Neural cell (in vitro differentiated cells): ENCODE data around the gene EIF1AD. TPM values are rescaled to one million over a fixed set of nuclear protein-coding genes. Genes with fewer than 3 reads are reported as not detected.
A peak's percentile ranks its signal among the peaks of the same experiment; 100 is the strongest.

Experiments
- H2AFZ ChIP-seq: fragments of 200-600, 300-800 bp; sonication (generic), shearing (Covaris generic); 2 replicates; pipeline ENCODE4 v1.6.0; 2014; ENCODE audit warnings: low read depth, mild to moderate bottlenecking, antibody characterized with exemption, low read length, moderate library complexity
- H3F3A ChIP-seq: fragments of 200-600 bp; shearing (Covaris generic); 2 replicates; pipeline ENCODE4 v1.6.1; 2016; ENCODE audit warnings: mild to moderate bottlenecking, moderate library complexity, mixed read lengths, antibody characterized with exemption, low read length; ENCODE audit not compliant: insufficient read depth, poor library complexity, severe bottlenecking
- H3K27ac ChIP-seq: fragments of 200-600, 300-800 bp; sonication (generic), shearing (Covaris generic); 2 replicates; pipeline ENCODE4 v1.5.1; 2014; ENCODE audit warnings: mild to moderate bottlenecking, low read length, moderate library complexity
- H3K27me3 ChIP-seq: fragments of 300-800, 200-600 bp; sonication (generic), shearing (Covaris generic); 2 replicates; pipeline ENCODE4 v1.6.0; 2014; ENCODE audit warnings: mild to moderate bottlenecking, low read depth, low read length, moderate library complexity; ENCODE audit not compliant: insufficient read depth
- H3K36me3 ChIP-seq: fragments of 300-800, 200-600 bp; sonication (generic), shearing (Covaris generic); 2 replicates; pipeline ENCODE4 v1.5.1; 2014; ENCODE audit warnings: mild to moderate bottlenecking, antibody characterized with exemption, low read length, moderate library complexity; ENCODE audit not compliant: insufficient read depth
- H3K4me2 ChIP-seq: fragments of 300-800, 200-600 bp; sonication (generic), shearing (Covaris generic); 2 replicates; pipeline ENCODE4 v1.6.0; 2014; ENCODE audit warnings: mild to moderate bottlenecking, low read length
- H3K4me3 ChIP-seq: fragments of 300-800, 200-600 bp; sonication (generic), shearing (Covaris generic); 2 replicates; pipeline ENCODE4 v1.5.1; 2014; ENCODE audit warnings: mild to moderate bottlenecking, low read length, moderate library complexity
- H3K79me2 ChIP-seq: fragments of 200-600 bp; shearing (Covaris generic); replicated peaks from 2 replicates; pipeline ENCODE4 v1.6.0; 2014; ENCODE audit warnings: mild to moderate bottlenecking, low read length, moderate library complexity; ENCODE audit not compliant: insufficient read depth
- H3K9ac ChIP-seq: fragments of 300-800, 200-600 bp; sonication (generic), shearing (Covaris generic); 2 replicates; pipeline ENCODE4 v1.6.1; 2016; ENCODE audit warnings: mild to moderate bottlenecking, low read length, mixed read lengths
- H3K9me2 ChIP-seq: fragments of 200-600 bp; shearing (Covaris generic); 2 replicates; pipeline ENCODE4 v1.6.1; 2016; ENCODE audit warnings: mild to moderate bottlenecking, low read length, mixed read lengths; ENCODE audit not compliant: insufficient read depth
- H3K9me3 ChIP-seq: fragments of 200-600, 300-800 bp; sonication (generic), shearing (Covaris generic); 2 replicates; pipeline ENCODE4 v1.6.1; 2016; ENCODE audit warnings: mild to moderate bottlenecking, mixed run types, low read length, moderate library complexity, mixed read lengths
- H4K20me1 ChIP-seq: fragments of 200-600 bp; shearing (Covaris generic); 2 replicates; pipeline ENCODE4 v1.6.1; 2016; ENCODE audit warnings: mild to moderate bottlenecking, mixed run types; ENCODE audit not compliant: insufficient read depth
- EP300 ChIP-seq: fragments of 450-650 bp; conservative IDR thresholded peaks from 2 replicates; pipeline ENCODE4 v1.6.1; 2014; ENCODE audit warnings: antibody characterized with exemption, mild to moderate bottlenecking, moderate library complexity; ENCODE audit not compliant: poor library complexity, severe bottlenecking
- EZH2 ChIP-seq: fragments of 200-600, 300-800 bp; shearing (Covaris generic), sonication (generic); IDR thresholded peaks from 2 replicates; pipeline ENCODE4 v1.6.1; 2014; ENCODE audit warnings: antibody characterized with exemption, low read length, borderline replicate concordance, mild to moderate bottlenecking; ENCODE audit not compliant: insufficient read depth, poor library complexity, severe bottlenecking
- MXI1 ChIP-seq: fragments of 450-650 bp; conservative IDR thresholded peaks from 2 replicates; pipeline ENCODE4 v1.6.1; 2014; ENCODE audit warnings: antibody characterized with exemption, mild to moderate bottlenecking; ENCODE audit not compliant: poor library complexity, severe bottlenecking
- POLR2AphosphoS5 ChIP-seq: IDR thresholded peaks from 2 replicates; pipeline ENCODE4 v1.6.1; 2012
- RAD21 ChIP-seq: fragments of 450-650 bp; conservative IDR thresholded peaks from 2 replicates; pipeline ENCODE4 v1.6.1; 2014; ENCODE audit warnings: antibody characterized with exemption, mild to moderate bottlenecking, moderate library complexity
- SMC3 ChIP-seq: fragments of 450-650 bp; conservative IDR thresholded peaks from 2 replicates; pipeline ENCODE4 v1.6.1; 2014; ENCODE audit warnings: antibody characterized with exemption, mild to moderate bottlenecking, moderate library complexity; ENCODE audit not compliant: poor library complexity
- TAF1 ChIP-seq: IDR thresholded peaks from 2 replicates; pipeline ENCODE4 v1.6.1; 2012; ENCODE audit warnings: low read depth
- polyA plus RNA-seq: library from polyadenylated mRNA; depleted of rRNA; stranded (reverse); fragments of >200 nt; gene quantifications from 2 replicates; pipeline ENCODE4 v1.2.3, GENCODE V29; 2014
- TF ChIP-seq, protein P1 (sequence below): fragments of 450-650 bp; IDR thresholded peaks from 2 replicates; pipeline ENCODE4 v1.5.1; 2014; ENCODE audit warnings: antibody characterized with exemption, mild to moderate bottlenecking, moderate library complexity; ENCODE audit not compliant: poor library complexity, severe bottlenecking
- TF ChIP-seq, protein P2 (sequence below): IDR thresholded peaks from 2 replicates; pipeline ENCODE4 v1.6.1; 2012; ENCODE audit warnings: borderline replicate concordance

EIF1AD gene
- polyA plus RNA-seq, 1 donor from 2014 or later, result 34.9 TPM

DNA sequence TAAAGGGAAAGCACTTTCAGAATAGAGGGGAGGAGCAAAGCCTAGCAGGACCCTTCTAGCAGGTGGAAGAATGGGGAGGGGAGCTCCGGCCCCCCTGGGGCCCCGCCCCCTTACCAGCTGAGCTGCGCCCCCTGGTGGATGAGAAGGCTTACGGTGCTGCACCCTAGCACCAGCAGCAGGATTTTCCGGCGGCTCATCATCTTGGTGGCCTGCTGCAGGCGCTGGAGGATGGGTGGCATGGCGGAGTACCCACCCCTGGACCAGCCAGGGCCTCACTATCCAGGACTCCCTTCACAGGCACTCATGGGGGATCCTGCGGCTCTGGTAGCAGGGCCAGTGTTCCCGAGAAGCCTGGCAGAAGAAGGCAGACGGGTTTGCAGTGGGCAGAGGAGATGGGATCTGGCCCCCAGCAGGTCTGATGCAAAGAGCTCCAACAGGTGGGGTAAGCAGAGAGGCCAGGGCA, 43.3 kb upstream of the EIF1AD start:
- Histone ChIP-seq H3K79me2 (peaks cover 4% of the 10 kb centered on the region), H3K9me2 (no peaks in the 10 kb centered on the region), H3K4me3 (no peak overlapping the region), H3K9ac (no peak overlapping the region), H3K4me2 (no peak overlapping the region), H3K27me3 (no peaks in the 10 kb centered on the region), H3K36me3 (no peaks in the 10 kb centered on the region), H3F3A (no peaks in the 10 kb centered on the region), H2AFZ (no peak overlapping the region), H4K20me1 (no peaks in the 10 kb centered on the region), H3K9me3 (no peaks in the 10 kb centered on the region), H3K27ac (no peak overlapping the region)
- no peak for TF ChIP-seq EP300
- TF ChIP-seq RAD21, result peak; percentile 57
- TF ChIP-seq EZH2, result no peak
- peak; percentile 67 for TF ChIP-seq SMC3
- TF ChIP-seq, protein P1, sequence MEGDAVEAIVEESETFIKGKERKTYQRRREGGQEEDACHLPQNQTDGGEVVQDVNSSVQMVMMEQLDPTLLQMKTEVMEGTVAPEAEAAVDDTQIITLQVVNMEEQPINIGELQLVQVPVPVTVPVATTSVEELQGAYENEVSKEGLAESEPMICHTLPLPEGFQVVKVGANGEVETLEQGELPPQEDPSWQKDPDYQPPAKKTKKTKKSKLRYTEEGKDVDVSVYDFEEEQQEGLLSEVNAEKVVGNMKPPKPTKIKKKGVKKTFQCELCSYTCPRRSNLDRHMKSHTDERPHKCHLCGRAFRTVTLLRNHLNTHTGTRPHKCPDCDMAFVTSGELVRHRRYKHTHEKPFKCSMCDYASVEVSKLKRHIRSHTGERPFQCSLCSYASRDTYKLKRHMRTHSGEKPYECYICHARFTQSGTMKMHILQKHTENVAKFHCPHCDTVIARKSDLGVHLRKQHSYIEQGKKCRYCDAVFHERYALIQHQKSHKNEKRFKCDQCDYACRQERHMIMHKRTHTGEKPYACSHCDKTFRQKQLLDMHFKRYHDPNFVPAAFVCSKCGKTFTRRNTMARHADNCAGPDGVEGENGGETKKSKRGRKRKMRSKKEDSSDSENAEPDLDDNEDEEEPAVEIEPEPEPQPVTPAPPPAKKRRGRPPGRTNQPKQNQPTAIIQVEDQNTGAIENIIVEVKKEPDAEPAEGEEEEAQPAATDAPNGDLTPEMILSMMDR, result peak; percentile 79
- no peak for TF ChIP-seq POLR2AphosphoS5
- TF ChIP-seq TAF1, result no peak
- TF ChIP-seq MXI1, result peak; percentile 8
- TF ChIP-seq, protein P2, sequence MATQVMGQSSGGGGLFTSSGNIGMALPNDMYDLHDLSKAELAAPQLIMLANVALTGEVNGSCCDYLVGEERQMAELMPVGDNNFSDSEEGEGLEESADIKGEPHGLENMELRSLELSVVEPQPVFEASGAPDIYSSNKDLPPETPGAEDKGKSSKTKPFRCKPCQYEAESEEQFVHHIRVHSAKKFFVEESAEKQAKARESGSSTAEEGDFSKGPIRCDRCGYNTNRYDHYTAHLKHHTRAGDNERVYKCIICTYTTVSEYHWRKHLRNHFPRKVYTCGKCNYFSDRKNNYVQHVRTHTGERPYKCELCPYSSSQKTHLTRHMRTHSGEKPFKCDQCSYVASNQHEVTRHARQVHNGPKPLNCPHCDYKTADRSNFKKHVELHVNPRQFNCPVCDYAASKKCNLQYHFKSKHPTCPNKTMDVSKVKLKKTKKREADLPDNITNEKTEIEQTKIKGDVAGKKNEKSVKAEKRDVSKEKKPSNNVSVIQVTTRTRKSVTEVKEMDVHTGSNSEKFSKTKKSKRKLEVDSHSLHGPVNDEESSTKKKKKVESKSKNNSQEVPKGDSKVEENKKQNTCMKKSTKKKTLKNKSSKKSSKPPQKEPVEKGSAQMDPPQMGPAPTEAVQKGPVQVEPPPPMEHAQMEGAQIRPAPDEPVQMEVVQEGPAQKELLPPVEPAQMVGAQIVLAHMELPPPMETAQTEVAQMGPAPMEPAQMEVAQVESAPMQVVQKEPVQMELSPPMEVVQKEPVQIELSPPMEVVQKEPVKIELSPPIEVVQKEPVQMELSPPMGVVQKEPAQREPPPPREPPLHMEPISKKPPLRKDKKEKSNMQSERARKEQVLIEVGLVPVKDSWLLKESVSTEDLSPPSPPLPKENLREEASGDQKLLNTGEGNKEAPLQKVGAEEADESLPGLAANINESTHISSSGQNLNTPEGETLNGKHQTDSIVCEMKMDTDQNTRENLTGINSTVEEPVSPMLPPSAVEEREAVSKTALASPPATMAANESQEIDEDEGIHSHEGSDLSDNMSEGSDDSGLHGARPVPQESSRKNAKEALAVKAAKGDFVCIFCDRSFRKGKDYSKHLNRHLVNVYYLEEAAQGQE, result no peak

DNA sequence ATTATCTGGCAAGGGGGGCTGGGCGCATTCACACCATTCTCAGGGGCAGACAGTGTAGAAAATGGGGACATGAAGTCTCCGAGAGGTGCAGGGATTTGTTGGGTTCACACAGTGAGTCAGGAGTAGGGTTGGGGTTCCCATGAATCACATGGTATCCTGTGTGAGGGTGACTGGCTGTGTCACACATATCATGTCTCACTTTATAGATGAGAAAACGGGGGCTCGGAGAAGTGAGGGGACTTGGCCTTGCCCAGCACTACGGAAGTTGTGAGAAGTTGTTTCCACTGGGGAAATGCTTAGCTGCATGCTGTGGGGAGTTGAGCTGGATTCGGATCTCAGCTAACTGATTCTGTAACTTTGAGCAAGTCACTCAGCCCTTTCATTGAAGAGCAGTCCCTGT, 42.8 kb upstream of the EIF1AD start:
- no peaks in the 10 kb centered on the region for H3K36me3 ChIP-seq
- H3K27me3 ChIP-seq, result no peaks in the 10 kb centered on the region
- H3K9me3 ChIP-seq, result no peaks in the 10 kb centered on the region
- H2AFZ ChIP-seq, result no peak overlapping the region
- H4K20me1 ChIP-seq, result no peaks in the 10 kb centered on the region
- H3F3A ChIP-seq, result no peaks in the 10 kb centered on the region
- no peak overlapping the region for H3K27ac ChIP-seq
- no peak overlapping the region for H3K4me3 ChIP-seq
- no peak overlapping the region for H3K9ac ChIP-seq
- peaks cover 4% of the 10 kb centered on the region for H3K79me2 ChIP-seq
- H3K9me2 ChIP-seq, result no peaks in the 10 kb centered on the region
- TF ChIP-seq TAF1 (no peak), SMC3 (no peak), RAD21 (no peak), EZH2 (no peak), POLR2AphosphoS5 (no peak), MXI1 (no peak), EP300 (no peak)
- TF ChIP-seq, protein P2, result no peak
- TF ChIP-seq, protein P1, result no peak
- H3K4me2 ChIP-seq, result no peak overlapping the region
